Upper lobe of left lung (tissue), 6 donors: ENCODE data around the gene ANKRD31. TPM values are rescaled to one million over a fixed set of nuclear protein-coding genes. Genes with fewer than 3 reads are reported as not detected.
A peak's percentile ranks its signal among the peaks of the same experiment; 100 is the strongest.

ENCODE experiments used
- ATAC-seq, 2 donors: fragments of 200-7000 bp; cut with Tn5 transposase; one replicate each; pipeline ENCODE4 v1.9.1; 2022; ENCODE audit warnings: mild to moderate bottlenecking in 2 of 2, moderate library complexity in 2 of 2; ENCODE audit not compliant: low FRiP score in 2 of 2
- DNase-seq, 2 donors: peaks; one replicate each; pipeline ENCODE4 v3.0.0-alpha.2; 2019 to 2020
- H3K27ac ChIP-seq, 4 donors: fragments of 200-600 bp; sonication (generic); one replicate each; pipeline ENCODE4 v1.5.1; 2016 to 2019
- H3K27me3 ChIP-seq, 4 donors: fragments of 200-600 bp; sonication (generic); one replicate each; pipeline ENCODE4 v1.5.1; 2017 to 2019
- H3K36me3 ChIP-seq, 4 donors: fragments of 200-600 bp; sonication (generic); one replicate each; pipeline ENCODE4 v1.5.1; 2016 to 2019
- H3K4me1 ChIP-seq, 4 donors: fragments of 200-600 bp; sonication (generic); one replicate each; pipeline ENCODE4 v1.5.1; 2018 to 2019
- H3K4me3 ChIP-seq, 4 donors: fragments of 200-600 bp; sonication (generic); one replicate each; pipeline ENCODE4 v1.5.1; 2017 to 2019; ENCODE audit warnings: mild to moderate bottlenecking in 2 of 4, moderate library complexity in 1 of 4
- H3K9me3 ChIP-seq, 4 donors: fragments of 200-600 bp; sonication (generic); one replicate each; pipeline ENCODE4 v1.5.1; 2018 to 2019
- CTCF ChIP-seq, 6 experiments: fragments of 450-650 bp in 4 of 6; fragments of 200-600 bp in 2 of 6; sonication (generic) in 2 of 6; IDR thresholded peaks; one replicate each; pipeline ENCODE4 v1.5.1; 2016 to 2019; ENCODE audit warnings: antibody characterized with exemption in 6 of 6
- EP300 ChIP-seq, 4 donors: sonication (generic); formaldehyde crosslinking; IDR thresholded peaks; one replicate each; pipeline ENCODE4 v1.5.1; 2017; ENCODE audit warnings: antibody characterized with exemption in 4 of 4, control low read depth in 2 of 4
- POLR2A ChIP-seq, 4 donors: fragments of 450-650 bp; IDR thresholded peaks; one replicate each; pipeline ENCODE4 v1.5.1; 2016 to 2017; ENCODE audit warnings: antibody characterized with exemption in 4 of 4, mild to moderate bottlenecking in 2 of 4
- POLR2AphosphoS5 ChIP-seq, 2 donors: sonication (generic); formaldehyde crosslinking; IDR thresholded peaks; one replicate each; pipeline ENCODE4 v1.5.1; 2017; ENCODE audit warnings: antibody characterized with exemption in 2 of 2
- WGBS, 2 donors: methylation state at CpG; one replicate each; pipeline ENCODE4 v1.1.5; 2017 to 2018; 5-methylcytosine and 5-hydroxymethylcytosine counted together
- total RNA-seq, 6 donors: library from RNA; depleted of rRNA in 4 of 6; stranded (reverse); fragments of >200 nt in 4 of 6; gene quantifications; one replicate each; pipeline versions ENCODE4 v1.1.0 to v1.2.1, GENCODE V29; 2016 to 2021
- donor health status: DM: no; HTN: no; CAD: no; lungs with moderate emphysema.
- donor health status: DM: no; HTN: yes; CAD: no; lungs with severe emphysema.

Gene ANKRD31
- total RNA-seq, 6 donors from 2014 or later, result under 0.01 to 0.17 (median 0.11) TPM; not detected in 2

DNA sequence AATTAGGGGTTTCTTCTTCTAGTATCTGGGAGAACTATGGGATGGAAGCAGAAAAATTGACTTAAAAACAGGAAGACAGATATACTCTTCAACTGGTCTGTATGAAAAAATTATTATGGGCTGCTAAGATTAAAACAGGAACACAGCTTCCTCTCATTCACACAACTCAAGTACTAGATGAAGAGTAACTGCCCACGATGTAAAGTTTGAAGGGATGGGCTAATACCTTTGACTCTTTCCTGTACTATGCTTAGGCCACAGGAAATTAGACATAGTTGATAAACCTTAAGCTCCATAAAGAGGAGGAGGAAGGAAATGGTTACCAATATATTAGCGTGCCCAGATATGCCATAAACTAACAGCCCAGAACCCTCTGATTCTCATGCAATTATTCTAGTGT lies 88.6 kb downstream of the ANKRD31 start:
- Histone ChIP-seq H3K4me1 (no peaks in the 10 kb centered on the region), H3K36me3 (no peaks in the 10 kb centered on the region), H3K27me3 (no peaks in the 10 kb centered on the region), H3K27ac (no peak overlapping the region), H3K4me3 (no peak overlapping the region), H3K9me3 (no peaks in the 10 kb centered on the region)
- DNase-seq (no peak), ATAC-seq (no peak)
- 30 to 31% methylated on average over 2 of the region's 2 CpGs for WGBS, 2 donors
- no peak for TF ChIP-seq POLR2A (IDR thresholded peaks at IDR 0.05)
- TF ChIP-seq POLR2AphosphoS5 (IDR thresholded peaks at IDR 0.05), result no peak
- no peak for TF ChIP-seq CTCF (IDR thresholded peaks at IDR 0.05)
- no peak for TF ChIP-seq EP300 (IDR thresholded peaks at IDR 0.05)

DNA sequence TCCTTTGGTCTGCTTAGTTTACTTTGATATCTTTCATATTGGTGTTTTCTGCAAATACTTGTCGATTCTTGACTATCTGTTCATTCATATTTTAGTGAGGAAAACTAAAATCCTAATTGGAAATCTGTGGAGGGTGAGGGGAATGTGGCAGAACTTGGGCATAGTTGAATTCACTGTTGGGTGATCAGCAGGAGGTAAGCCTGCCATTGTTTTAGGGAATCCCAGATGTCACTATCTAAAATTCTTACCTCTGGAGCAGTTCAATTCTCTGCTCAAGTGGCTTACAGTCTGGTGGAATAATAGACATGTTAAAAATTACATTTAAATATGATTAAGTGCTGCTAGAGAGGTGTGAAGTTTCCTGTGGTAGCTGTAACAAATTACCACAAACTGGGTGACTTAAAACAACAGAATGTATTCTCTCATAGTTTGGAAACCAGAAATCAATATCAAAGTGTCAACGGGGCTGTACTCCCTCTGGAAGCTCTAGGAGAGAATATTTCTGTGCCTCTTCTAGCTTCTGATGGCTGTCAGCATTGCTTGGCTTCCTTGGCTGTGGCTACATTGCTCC lies 94.0 kb downstream of the ANKRD31 start:
- Histone ChIP-seq H3K4me3 (no peak overlapping the region), H3K36me3 (no peaks in the 10 kb centered on the region), H3K27me3 (no peaks in the 10 kb centered on the region), H3K4me1 (no peaks in the 10 kb centered on the region), H3K9me3 (no peaks in the 10 kb centered on the region), H3K27ac (no peak overlapping the region)
- WGBS, 2 donors, result 50 to 53% methylated on average over 2 of the region's 2 CpGs
- ATAC-seq (no peak), DNase-seq (no peak)
- no peak for TF ChIP-seq POLR2AphosphoS5 (IDR thresholded peaks at IDR 0.05)
- TF ChIP-seq CTCF (IDR thresholded peaks at IDR 0.05), result no peak
- TF ChIP-seq EP300 (IDR thresholded peaks at IDR 0.05), result no peak
- no peak for TF ChIP-seq POLR2A (IDR thresholded peaks at IDR 0.05)

DNA sequence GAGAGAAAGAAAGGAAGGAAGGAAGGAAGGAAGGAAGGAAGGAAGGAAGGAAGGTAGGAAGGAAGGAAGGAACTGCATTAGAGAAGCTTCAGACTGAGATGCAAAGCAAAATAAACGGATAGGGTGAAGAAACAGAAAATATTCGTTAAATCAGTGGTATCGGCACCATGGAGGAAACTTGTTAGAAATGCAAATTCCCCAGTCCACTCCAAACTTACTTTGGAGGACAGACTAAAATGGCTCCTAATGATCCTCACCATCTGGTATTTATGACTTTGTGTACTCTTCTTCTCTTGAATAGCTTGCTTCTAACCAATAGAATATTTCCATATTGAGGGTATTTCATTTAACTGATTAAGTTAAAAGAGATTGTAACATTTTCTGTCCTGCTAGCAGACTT lies 96.4 kb downstream of the ANKRD31 start:
- 84 to 87% methylated on average over 3 of the region's 3 CpGs for whole genome bisulfite sequencing, 2 donors
- TF ChIP-seq POLR2AphosphoS5 (IDR thresholded peaks at IDR 0.05) (no peak), POLR2A (IDR thresholded peaks at IDR 0.05) (no peak), CTCF (IDR thresholded peaks at IDR 0.05) (no peak), EP300 (IDR thresholded peaks at IDR 0.05) (no peak)
- no peaks in the 10 kb centered on the region for H3K27me3 ChIP-seq
- no peaks in the 10 kb centered on the region for H3K36me3 ChIP-seq
- no peaks in the 10 kb centered on the region for H3K9me3 ChIP-seq
- H3K27ac ChIP-seq, result no peak overlapping the region
- no peak for ATAC-seq
- no peak overlapping the region for H3K4me3 ChIP-seq
- DNase-seq, result no peak
- no peaks in the 10 kb centered on the region for H3K4me1 ChIP-seq

DNA sequence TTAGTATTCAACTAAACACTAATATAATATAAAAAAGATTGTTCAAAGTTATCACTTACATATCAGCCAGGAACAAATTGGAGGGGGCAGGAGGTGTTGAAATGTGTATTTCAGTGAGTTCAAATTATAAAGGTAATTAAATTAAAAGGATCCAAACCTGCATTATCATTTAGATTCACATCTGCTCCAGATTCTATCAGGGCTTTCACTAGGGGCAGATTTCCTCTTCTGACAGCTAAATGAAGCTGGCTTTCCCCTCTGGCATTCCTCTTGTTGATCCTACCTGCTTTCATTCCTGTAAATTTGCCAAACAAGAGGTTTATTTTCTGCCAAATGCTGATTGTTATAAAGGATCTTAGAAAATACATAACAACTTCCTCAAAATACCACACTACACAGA lies 98.0 kb downstream of the ANKRD31 start:
- Histone ChIP-seq H3K4me1 (no peaks in the 10 kb centered on the region), H3K27ac (no peak overlapping the region), H3K36me3 (no peaks in the 10 kb centered on the region), H3K27me3 (no peaks in the 10 kb centered on the region), H3K9me3 (no peaks in the 10 kb centered on the region), H3K4me3 (no peak overlapping the region)
- ATAC-seq (no peak), DNase-seq (no peak)
- no peak for TF ChIP-seq POLR2A (IDR thresholded peaks at IDR 0.05)
- no peak for TF ChIP-seq POLR2AphosphoS5 (IDR thresholded peaks at IDR 0.05)
- no peak for TF ChIP-seq EP300 (IDR thresholded peaks at IDR 0.05)
- no peak for TF ChIP-seq CTCF (IDR thresholded peaks at IDR 0.05)

DNA sequence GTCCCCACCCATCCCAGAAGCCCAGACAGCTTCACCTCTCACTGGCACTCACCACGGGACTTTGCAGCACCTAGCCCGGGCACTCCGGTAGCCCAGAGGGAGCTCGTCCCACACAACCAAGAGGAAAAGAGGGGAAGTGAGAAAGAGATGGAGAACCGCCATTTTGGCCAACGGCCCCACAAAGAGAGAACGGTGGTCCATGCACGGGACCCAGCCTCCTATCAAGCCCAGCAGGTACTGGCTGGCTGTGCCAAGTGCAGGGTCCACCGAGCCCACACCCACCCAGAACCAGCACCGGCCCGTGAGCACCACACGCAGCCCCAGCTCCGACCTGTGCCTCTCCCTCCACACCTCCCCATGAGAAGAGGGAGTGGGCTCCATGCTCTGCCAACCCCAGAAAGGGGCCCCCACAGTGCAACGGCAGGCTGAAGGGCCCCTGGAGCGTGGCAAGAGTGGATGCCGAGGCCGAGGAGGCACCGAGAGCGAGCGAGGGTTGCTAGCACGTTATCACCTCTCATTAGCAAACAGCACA lies 105.8 kb downstream of the ANKRD31 start:
- TF ChIP-seq EP300 (IDR thresholded peaks at IDR 0.05), result no peak
- no peak for TF ChIP-seq POLR2A (IDR thresholded peaks at IDR 0.05)
- TF ChIP-seq POLR2AphosphoS5 (IDR thresholded peaks at IDR 0.05), result no peak
- no peak for TF ChIP-seq CTCF (IDR thresholded peaks at IDR 0.05)
- WGBS, 2 donors, result 92 to 94% methylated on average over 20 to 21 of the region's 21 CpGs
- no peaks in the 10 kb centered on the region for H3K4me1 ChIP-seq
- DNase-seq, result peak in 1 of 2 donors; percentile 43
- no peak overlapping the region for H3K4me3 ChIP-seq
- H3K36me3 ChIP-seq, result no peaks in the 10 kb centered on the region
- H3K27ac ChIP-seq, result no peak overlapping the region
- no peaks in the 10 kb centered on the region for H3K27me3 ChIP-seq
- H3K9me3 ChIP-seq, result peaks cover 0 to 10% (median 0%) of the 10 kb centered on the region in 4 donors
- no peak for ATAC-seq
